ENCODE data around the gene TMEM51. TPM values are rescaled to one million over a fixed set of nuclear protein-coding genes. Genes with fewer than 3 reads are reported as not detected.
"Not testable (repeated sequence)": the region's sequence is repeated elsewhere in the genome, so short reads cannot be mapped to it uniquely, and the experiment has no call there.

TMEM51 gene
- total RNA-seq, 2 donors from 2014 or later, result 12.1 TPM

- no peak for DNase-seq
- 96% methylated on average over 3 of the region's 3 CpGs; no CpG with 5 or more reads in 1 of the 2 experiments for WGBS, 2 experiments (ENCODE audit: insufficient coverage in 1 of 2, insufficient read length in 1 of 2)
- no peaks in the 10 kb centered on the region for H3K9me3 Mint-ChIP-seq
- H3K27me3 ChIP-seq (ENCODE audit: control insufficient read depth, insufficient read depth, low read length, poor library complexity, severe bottlenecking), result no peaks in the 10 kb centered on the region
- TF ChIP-seq CTCF (conservative IDR thresholded peaks at IDR 0.05), result no peak
- H3K4me1 ChIP-seq (ENCODE audit: control insufficient read depth, insufficient read depth, low read length), result peaks cover 10% of the 10 kb centered on the region
- H3K9ac ChIP-seq (ENCODE audit: extremely low read depth, low read length, poor library complexity, severe bottlenecking), result no peak overlapping the region
- H3K27me3 Mint-ChIP-seq (ENCODE audit: insufficient read depth), result no peaks in the 10 kb centered on the region
- no peaks in the 10 kb centered on the region for H3K9me3 ChIP-seq (ENCODE audit: control insufficient read depth, low read length)
- H3K27ac Mint-ChIP-seq, result no peak overlapping the region
- H3K4me3 ChIP-seq (ENCODE audit: low read length), result no peak overlapping the region
- no peaks in the 10 kb centered on the region for H3K36me3 ChIP-seq (ENCODE audit: control insufficient read depth, insufficient read depth, low read length)
- H3K4me1 Mint-ChIP-seq, result peaks cover 15% of the 10 kb centered on the region
- H3K27ac ChIP-seq (ENCODE audit: low read depth, low read length), result no peak overlapping the region
- H3K4me3 Mint-ChIP-seq, result no peak overlapping the region
- no peaks in the 10 kb centered on the region for H3K36me3 Mint-ChIP-seq (ENCODE audit: low read depth)
These were observed 21.1 kb downstream of the TMEM51 start for GRCh38 chr1:15174615-15174983.

- not testable (repeated sequence) for H3K27ac Mint-ChIP-seq
- 94 to 100% methylated on average over 3 to 5 of the region's 6 CpGs for WGBS, 2 experiments (ENCODE audit: insufficient coverage in 1 of 2, insufficient read length in 1 of 2)
These were observed 22.0 kb downstream of the TMEM51 start for GRCh38 chr1:15175324-15176094.

GRCh38 chr1:15176120-15176519 lies 22.6 kb downstream of the TMEM51 start:
- peaks cover 10% of the 10 kb centered on the region for H3K4me1 ChIP-seq (ENCODE audit: control insufficient read depth, insufficient read depth, low read length)
- peaks cover 15% of the 10 kb centered on the region for H3K4me1 Mint-ChIP-seq
- 91 to 92% methylated on average over 6 to 7 of the region's 7 CpGs for WGBS, 2 experiments (ENCODE audit: insufficient coverage in 1 of 2, insufficient read length in 1 of 2)
- no peaks in the 10 kb centered on the region for H3K9me3 Mint-ChIP-seq
- no peaks in the 10 kb centered on the region for H3K36me3 Mint-ChIP-seq (ENCODE audit: low read depth)
- no peak for DNase-seq
- H3K9ac ChIP-seq (ENCODE audit: extremely low read depth, low read length, poor library complexity, severe bottlenecking), result no peak overlapping the region
- no peaks in the 10 kb centered on the region for H3K9me3 ChIP-seq (ENCODE audit: control insufficient read depth, low read length)
- H3K27me3 ChIP-seq (ENCODE audit: control insufficient read depth, insufficient read depth, low read length, poor library complexity, severe bottlenecking), result no peaks in the 10 kb centered on the region
- no peak overlapping the region for H3K27ac Mint-ChIP-seq
- H3K4me3 Mint-ChIP-seq, result no peak overlapping the region
- H3K27me3 Mint-ChIP-seq (ENCODE audit: insufficient read depth), result no peaks in the 10 kb centered on the region
- no peak overlapping the region for H3K4me3 ChIP-seq (ENCODE audit: low read length)
- TF ChIP-seq CTCF (conservative IDR thresholded peaks at IDR 0.05), result no peak
- H3K36me3 ChIP-seq (ENCODE audit: control insufficient read depth, insufficient read depth, low read length), result no peaks in the 10 kb centered on the region
- H3K27ac ChIP-seq (ENCODE audit: low read depth, low read length), result no peak overlapping the region

More at GRCh38 chr1:15175324-15176094, 22.0 kb downstream of the TMEM51 start:
- H3K27ac ChIP-seq (ENCODE audit: low read depth, low read length); H3K9me3 Mint-ChIP-seq; DNase-seq; H3K4me3 ChIP-seq (ENCODE audit: low read length); H3K9me3 ChIP-seq (ENCODE audit: control insufficient read depth, low read length); H3K4me3 Mint-ChIP-seq; H3K27me3 Mint-ChIP-seq (ENCODE audit: insufficient read depth); H3K36me3 Mint-ChIP-seq (ENCODE audit: low read depth); H3K9ac ChIP-seq (ENCODE audit: extremely low read depth, low read length, poor library complexity, severe bottlenecking); H3K36me3 ChIP-seq (ENCODE audit: control insufficient read depth, insufficient read depth, low read length); H3K27me3 ChIP-seq (ENCODE audit: control insufficient read depth, insufficient read depth, low read length, poor library complexity, severe bottlenecking): not testable (repeated sequence)
- H3K4me1 Mint-ChIP-seq, result peaks cover 15% of the 10 kb centered on the region
- peaks cover 10% of the 10 kb centered on the region for H3K4me1 ChIP-seq (ENCODE audit: control insufficient read depth, insufficient read depth, low read length)
